Kidney epithelial cell (primary cell): ENCODE measurements around the gene MRPL39. TPM values are rescaled to one million over a fixed set of nuclear protein-coding genes. Genes with fewer than 3 reads are reported as not detected.

ENCODE experiments used
- DNase-seq: peaks from one replicate; pipeline ENCODE4 v3.0.0-alpha.2; 2010; ENCODE audit warnings: low read depth
- H3K27me3 ChIP-seq: 2 replicates; pipeline ENCODE4 v1.6.0; 2011; ENCODE audit warnings: low read length; ENCODE audit not compliant: control insufficient read depth, insufficient read depth
- H3K36me3 ChIP-seq: 2 replicates; pipeline ENCODE4 v1.5.1; 2011; ENCODE audit warnings: low read length; ENCODE audit not compliant: control insufficient read depth, insufficient read depth
- H3K4me3 ChIP-seq: 2 replicates; pipeline ENCODE4 v1.5.1; 2011; ENCODE audit warnings: low read depth, mild to moderate bottlenecking, control low read depth, low read length
- CTCF ChIP-seq: IDR thresholded peaks from 2 replicates; pipeline ENCODE4 v1.5.1; 2011; ENCODE audit warnings: mild to moderate bottlenecking, moderate library complexity, low read length, control low read depth, inconsistent platforms; ENCODE audit not compliant: insufficient read depth, poor library complexity, severe bottlenecking
- total RNA-seq: library from RNA; depleted of rRNA; stranded (reverse); fragments of >200 nt; gene quantifications from 2 replicates; pipeline ENCODE4 v1.2.3, GENCODE V29; 2015

MRPL39 gene
- total RNA-seq, 1 donor from 2014 or later = 21.8 TPM

GRCh38 chr21:25625036-25625435 is 17.8 kb upstream of the MRPL39 start:
- TF ChIP-seq CTCF = no peak
- DNase-seq = no peak
- H3K4me3 ChIP-seq = no peak overlapping the region

GRCh38 chr21:25624511-25624910 is 17.2 kb upstream of the MRPL39 start:
- TF ChIP-seq CTCF = no peak
- H3K27me3 ChIP-seq = no peaks in the 10 kb centered on the region
- DNase-seq = no peak
- H3K4me3 ChIP-seq = no peak overlapping the region
- H3K36me3 ChIP-seq = no peaks in the 10 kb centered on the region

More at GRCh38 chr21:25625036-25625435, 17.8 kb upstream of the MRPL39 start:
- H3K36me3 ChIP-seq = no peaks in the 10 kb centered on the region
- no peaks in the 10 kb centered on the region for H3K27me3 ChIP-seq

GRCh38 chr21:25619198-25619597 is 11.9 kb upstream of the MRPL39 start:
- TF ChIP-seq CTCF = no peak
- Histone ChIP-seq H3K4me3 (no peak overlapping the region), H3K27me3 (no peaks in the 10 kb centered on the region), H3K36me3 (no peaks in the 10 kb centered on the region)
- DNase-seq = no peak

- DNase-seq = no peak
- no peaks in the 10 kb centered on the region for H3K27me3 ChIP-seq
- TF ChIP-seq CTCF = no peak
- H3K36me3 ChIP-seq = no peaks in the 10 kb centered on the region
- no peak overlapping the region for H3K4me3 ChIP-seq
Measured at GRCh38 chr21:25615880-25616279, 8.6 kb upstream of the MRPL39 start.

GRCh38 chr21:25614441-25614840 is 7.2 kb upstream of the MRPL39 start:
- Histone ChIP-seq H3K4me3 (no peak overlapping the region), H3K27me3 (no peaks in the 10 kb centered on the region), H3K36me3 (no peaks in the 10 kb centered on the region)
- no peak for DNase-seq
- no peak for TF ChIP-seq CTCF

- no peaks in the 10 kb centered on the region for H3K27me3 ChIP-seq
- peak overlapping the region; percentile 59 for H3K4me3 ChIP-seq
- TF ChIP-seq CTCF = peak; percentile 86
- peak; percentile 39 for DNase-seq
- H3K36me3 ChIP-seq = no peaks in the 10 kb centered on the region
Measured at GRCh38 chr21:25608044-25608737, 910 bp upstream of the MRPL39 start.
